NCI-H1694 (cell line): ENCODE data around the gene IL1A.

Source experiments
- DNase-seq: peaks from one replicate; lab custom pipeline; 2025; lab: John Stamatoyannopoulos, UW

The IL1A gene

DNA sequence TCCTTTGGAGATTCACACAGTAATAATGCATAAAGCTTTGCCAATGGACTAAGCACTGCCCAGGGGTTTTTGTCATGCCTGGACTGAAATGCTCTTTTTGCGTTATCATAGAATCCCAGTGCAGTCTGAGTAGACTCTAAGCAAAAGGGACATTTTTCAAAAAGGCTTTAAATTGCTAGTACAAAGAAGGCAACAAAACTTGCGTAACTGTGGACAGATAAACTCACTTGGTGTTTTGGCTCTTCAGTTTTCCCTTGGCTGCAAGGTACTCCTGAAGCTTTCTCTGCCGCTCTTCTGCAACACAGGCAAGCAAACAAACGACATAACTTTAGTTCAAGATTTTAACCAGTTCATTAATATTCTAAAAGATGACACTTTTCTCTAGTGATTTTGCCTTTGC is 22.0 kb downstream of the IL1A start:
- no peak for DNase-seq

DNA sequence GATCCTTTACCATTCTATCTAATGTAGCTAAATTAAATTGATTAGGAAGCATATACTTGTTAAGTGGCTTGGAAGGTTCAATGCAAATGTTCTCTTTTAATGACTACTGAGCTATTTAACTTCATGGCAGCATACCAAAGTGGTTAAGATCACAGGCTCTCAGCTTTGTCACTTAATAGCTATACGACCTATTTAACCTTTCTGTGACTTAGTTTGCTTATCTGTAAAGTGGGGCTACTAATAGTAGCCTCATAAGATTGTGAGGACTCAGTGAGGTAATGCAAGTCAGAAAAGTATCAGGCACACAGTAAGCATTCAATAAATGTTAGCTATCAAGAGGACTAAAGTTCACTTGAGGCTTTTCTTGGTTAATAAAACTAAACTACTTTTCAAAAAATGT is 24.1 kb downstream of the IL1A start:
- DNase-seq, result no peak

DNA sequence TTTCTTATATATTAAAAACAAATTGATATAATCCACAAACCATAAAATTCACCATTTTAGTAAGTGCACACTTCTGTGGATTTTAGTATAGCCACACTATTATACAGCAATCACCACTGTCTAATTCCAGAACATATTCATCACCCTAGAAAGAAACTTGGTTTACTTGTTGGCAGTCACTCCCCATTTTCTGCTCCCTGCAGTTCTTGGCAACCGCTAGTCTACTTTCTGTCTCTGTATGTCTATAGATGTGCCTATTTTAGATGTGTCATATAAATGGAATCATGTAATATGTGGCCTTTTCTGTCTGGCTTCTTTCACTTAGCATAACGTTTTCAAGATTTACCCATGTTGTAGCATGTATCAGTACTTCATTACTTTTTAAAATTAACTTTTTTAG is 25.6 kb downstream of the IL1A start:
- DNase-seq, result no peak

DNA sequence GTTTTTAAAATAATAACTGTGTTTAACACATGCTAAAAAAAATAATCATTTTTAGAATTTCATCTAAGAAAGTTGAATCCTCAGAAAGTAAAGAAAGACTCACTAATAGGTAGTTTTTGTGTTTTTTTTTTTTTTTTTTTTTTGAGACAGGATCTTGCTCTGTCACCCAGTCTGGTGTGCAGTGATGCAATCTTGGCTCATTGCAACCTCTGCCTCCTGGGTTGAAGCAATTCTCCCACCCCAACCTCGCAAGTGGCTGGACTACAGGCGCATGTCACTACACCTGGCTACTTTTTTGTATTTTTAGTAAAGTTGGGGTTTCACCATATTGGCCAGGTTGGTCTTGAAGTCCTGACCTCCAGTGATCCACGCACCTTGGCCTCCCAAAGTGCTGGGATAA is 27.0 kb downstream of the IL1A start:
- DNase-seq, result no peak

DNA sequence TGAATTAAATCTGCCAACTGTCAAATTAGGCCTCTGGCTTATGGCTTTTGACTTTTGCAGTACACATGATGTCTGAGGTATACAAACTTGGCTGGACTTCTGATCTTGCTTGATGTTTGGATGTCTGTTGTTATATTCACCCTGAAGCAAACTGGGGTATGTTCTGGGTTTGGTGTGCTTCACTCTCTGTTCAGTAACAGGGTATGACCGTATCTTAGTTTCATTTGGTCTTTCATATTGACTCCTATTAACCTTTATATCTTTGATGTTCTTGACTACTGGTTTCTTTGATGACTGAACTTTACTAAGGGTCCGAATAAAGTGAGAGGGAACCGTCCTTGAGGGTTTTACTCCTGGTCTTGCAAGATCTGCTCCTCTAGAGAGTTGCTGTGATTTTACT is 28.1 kb downstream of the IL1A start:
- no peak for DNase-seq

DNA sequence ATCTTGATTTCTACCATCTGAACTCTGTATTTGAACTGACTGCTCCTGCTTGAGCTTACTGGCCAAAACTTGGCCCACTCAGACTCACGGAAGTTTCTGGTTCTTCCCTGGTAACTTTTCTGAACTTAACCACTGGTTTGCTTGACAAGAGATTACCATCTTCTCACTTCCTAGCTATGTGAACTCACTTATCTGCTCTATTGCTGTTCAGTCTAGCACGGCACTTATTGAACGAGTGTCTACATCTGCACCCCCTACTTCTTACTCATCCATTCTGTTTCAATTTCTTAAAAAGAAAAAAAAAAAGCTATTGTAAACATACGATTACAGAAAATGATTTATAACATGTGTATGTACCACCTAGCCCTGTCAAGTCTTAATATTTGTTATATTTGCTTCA is 28.8 kb downstream of the IL1A start:
- DNase-seq, result no peak

DNA sequence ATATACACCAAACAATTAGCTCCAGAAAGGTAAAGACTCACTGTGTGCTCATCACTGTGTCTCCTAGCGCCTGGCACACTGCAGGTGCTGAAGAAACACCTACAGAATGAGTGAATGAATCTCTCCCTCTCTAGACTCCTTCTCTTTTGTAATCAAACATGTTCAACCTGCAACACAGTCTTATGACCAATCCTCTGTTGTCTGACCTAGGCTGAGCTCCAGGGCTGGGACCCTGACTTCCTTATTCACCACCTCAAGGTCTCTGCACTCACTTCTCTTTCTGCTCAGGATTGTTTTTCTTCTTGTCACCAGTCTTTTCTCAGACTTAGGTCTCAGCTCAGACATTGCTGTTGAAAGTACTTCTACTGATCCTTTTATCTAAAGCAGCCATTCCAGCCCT is 29.7 kb downstream of the IL1A start:
- no peak for DNase-seq

DNA sequence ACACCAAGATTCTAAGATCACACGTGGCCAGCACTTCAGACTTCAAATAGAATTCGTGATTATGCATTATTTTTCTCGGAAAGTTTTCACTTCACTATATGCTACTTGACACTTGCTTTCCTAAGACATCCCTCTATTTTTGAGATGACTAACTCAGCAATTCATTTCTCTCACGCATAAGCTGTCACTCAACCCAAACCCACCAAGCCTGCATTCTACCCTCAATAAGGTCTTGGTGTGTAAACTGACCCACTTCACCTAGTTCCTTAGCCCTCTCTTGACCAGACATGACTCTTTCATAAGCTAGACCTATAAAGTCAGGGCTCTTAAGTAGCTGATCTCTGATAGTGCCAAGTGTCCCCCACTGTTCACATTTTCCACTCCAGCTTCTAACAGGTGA is 31.6 kb downstream of the IL1A start:
- no peak for DNase-seq

DNA sequence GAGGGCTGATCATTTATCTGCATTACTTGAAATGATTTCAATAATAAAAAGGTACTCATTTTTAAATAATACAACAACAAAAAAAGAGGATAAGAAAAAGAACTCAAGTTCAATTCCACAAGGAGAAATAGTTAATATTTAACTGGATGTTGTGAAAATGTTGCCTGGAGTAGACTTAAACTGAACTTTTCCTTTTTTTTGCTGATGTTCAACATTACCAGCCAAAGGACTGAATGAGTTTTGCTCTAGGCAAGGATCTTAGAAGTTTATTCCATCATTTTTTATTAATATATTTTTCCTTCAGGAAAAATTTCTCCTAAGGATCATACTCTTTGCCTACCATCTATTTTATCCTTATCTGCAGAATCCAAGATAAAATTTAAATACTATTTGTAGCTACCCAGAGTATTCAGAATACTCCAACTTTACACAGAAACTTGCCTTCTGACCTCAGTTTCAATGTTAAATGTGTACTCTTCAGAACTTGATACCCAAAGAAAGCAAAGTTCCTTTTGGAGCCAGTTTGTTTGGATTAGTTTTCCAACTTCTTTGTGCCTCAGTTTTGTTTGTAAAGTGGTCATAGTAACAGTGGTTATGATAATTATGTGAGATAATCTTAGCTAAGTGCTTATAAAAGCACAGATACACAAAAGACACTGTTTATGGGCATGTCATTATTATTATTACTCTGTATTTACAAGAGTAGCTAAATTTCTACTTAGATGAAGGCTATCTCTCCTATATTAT is 32.7 kb downstream of the IL1A start:
- DNase-seq, result no peak

DNA sequence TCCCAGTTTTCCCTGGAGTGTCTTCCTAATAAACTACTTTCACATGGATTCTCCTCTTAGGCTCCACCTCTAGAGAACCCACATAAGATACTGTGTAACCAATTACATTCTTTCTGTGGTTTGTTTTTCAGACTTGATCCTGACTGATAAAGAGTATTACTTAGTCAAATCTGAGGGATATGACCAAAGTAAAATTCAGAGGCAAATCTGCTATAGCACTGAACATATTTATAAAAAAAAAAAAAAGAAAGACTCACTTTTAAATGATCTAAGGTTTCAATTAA is 33.8 kb downstream of the IL1A start:
- DNase-seq, result no peak

DNA sequence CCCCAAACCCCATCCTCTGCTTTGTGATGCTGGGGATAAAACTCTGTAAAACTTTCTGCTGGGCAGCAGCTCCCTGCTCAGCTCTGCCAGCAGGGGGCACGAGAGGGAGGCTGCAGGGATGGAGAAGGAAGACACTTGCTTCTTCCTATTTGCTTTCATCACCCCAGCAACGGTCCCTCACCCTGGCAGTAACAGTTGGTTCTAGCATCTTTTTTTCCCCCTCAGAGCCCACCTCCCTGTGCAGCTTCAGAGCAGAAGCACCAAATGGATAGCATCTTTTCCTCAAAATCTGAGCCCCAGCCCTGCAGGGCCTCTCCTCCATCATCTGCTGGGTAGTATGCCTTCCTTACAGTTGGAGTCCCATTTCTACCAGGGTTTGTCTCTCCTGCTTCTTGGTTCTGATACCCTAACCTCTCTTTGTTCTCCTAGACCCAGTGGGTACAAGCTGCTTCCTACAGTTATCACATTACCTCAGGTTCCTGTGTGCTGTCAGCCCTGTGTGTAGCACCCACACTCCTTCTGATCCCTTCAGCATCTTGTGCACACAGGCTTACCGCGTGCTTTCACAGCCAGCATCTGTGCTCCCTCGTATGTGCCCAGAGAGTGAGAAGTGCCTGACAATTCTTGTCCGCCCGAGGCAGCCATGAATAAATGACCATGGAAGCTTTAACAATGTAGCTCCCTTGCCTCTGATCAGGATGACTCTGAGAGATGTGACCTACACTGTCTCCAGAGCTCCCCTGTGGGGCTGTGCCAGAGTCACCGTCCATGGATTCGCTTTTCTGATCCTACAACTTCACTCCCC is 34.3 kb downstream of the IL1A start:
- DNase-seq, result peak; percentile 48

DNA sequence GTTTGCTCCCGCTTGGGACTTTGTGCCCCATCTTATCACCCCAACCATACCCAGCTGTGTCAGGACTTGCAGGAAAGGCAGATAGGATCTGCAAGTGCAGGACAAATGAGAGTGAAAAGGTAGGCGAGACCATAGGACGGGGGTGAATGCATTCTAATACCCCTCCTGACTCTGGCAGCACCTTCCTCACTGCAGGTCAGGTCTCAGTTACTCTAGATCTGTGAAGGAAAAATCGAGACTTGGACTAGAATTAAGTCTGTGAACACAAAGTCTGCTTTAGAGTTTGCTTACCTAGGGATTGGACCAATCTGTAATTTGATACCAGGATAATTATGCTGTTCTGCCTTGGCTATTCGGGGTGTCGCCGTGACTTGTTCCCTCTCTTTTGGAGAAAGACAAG is 43.8 kb downstream of the IL1A start:
- no peak for DNase-seq

DNA sequence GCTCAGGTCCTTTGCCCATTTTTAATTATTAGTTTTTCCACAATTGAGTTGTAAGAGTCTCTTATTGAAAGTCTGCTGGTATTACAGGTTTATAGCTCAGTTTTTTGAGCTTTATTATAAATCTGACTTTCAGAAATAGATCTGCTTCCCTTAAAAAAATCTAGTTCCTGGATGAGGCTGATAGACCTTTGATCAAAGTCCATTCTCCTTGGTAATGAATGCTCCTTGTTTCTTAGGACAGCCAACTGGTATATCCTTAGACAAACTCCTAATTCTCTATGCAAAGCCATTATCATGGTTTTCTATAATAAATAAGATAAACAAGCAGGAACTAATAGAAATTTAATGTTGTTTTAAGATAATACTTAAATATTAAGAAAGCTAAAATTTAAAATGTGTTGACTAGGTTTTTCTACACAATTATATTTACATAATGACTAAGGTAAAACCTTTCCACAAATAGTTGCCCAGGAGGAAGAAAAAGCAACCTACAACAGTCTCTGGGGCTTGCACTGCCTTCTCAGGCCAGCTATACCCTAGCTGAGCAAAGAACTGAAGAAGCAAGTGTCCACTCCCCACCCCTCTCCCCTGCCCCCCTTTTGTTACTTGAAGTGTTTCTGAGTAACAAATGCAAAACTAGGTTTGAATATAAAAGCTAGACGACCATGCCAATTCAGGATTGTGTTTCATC is 46.6 kb downstream of the IL1A start:
- DNase-seq, result no peak

DNA sequence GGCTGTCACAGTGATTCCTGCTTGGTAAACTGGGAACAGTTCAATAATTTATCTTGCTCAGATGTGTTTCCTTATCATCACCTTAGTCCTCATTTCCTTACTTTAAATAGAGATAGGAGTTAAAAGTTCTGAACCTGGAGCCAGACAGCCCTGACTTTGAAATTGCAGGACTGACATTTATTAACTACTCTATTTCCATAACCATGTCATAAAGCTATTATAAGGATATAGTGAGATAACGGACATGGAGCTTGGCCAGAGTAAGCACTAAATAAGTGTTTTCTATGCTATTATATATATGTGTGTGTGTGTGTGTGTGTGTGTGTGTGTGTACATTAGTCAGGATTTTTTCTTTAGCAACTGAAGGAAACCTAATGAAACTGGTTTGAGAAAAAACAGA is 50.4 kb downstream of the IL1A start:
- no peak for DNase-seq

DNA sequence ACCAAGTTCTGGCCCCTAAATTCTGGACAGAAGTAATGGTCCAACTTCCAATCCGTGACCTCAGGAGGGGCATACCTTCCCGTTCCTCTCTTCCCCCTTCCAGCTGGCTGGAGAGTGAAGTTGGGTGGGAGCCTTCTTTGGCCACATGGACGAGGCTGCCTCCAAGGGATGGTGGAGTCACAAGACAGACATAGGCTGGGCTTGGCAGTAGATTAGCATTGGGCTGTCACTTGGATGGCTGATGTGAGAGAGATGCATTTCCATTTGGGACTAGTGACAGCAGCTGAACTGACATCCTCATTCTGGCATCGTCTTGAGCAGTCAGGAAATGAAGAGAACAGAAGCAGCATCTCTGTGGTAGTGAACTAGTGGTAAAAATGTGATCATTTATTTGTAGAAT is 50.8 kb downstream of the IL1A start:
- DNase-seq, result no peak

DNA sequence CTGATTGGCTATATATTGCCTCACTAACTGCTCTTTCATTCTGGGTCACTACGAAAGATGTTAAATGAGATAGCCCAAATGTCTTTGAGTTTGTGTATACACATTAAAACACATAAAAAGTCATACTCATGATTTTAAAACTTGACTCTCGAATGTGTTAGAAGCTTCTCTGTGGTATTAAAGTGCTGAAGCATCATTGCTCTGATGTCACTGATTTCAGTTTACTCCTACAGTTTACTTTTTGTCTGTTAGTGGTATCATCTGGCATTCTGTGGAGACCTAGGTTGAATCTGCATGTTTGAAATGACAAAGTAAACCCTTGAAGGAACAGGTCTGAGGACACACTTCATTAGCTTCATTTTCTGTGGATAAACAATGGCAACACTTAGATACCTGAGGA is 52.8 kb downstream of the IL1A start:
- DNase-seq, result no peak

DNA sequence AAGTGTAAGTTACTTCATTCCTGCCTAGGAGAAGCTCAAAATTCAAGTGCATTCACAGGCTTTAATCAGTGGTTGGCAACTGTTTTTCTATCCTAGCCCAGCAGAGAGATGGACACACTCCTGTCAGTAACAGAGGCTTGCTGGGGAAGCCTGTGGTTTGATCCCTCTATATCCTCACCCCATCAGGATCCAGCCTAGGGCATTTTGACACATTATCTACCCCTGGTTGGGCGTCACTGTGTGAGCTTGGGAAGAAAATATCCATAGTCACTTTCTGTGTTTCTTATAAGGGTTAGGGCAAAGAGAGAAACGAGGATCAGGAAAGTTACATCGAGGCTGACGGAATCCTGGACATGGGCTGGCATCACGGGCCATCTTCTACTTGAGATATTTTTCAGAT is 53.5 kb downstream of the IL1A start:
- no peak for DNase-seq

DNA sequence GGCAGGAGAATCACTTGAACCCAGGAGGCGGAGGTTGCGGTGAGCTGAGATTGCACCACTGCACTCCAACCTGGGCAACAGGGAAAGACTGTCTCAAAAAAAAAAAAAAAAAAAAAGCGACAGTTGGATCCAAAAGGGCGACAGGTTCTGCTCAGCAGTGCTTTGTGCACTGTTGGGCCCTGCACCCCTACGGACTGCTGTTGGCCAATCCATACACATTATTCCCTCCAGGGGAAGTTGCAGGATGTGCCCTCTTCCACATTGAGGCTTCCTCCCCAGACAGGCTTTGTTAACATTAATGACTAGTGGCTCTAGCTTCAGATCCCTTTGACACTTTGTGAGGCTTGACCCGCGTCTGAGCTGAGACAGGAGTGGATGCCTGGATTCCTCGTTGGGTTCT is 54.1 kb downstream of the IL1A start:
- no peak for DNase-seq

DNA sequence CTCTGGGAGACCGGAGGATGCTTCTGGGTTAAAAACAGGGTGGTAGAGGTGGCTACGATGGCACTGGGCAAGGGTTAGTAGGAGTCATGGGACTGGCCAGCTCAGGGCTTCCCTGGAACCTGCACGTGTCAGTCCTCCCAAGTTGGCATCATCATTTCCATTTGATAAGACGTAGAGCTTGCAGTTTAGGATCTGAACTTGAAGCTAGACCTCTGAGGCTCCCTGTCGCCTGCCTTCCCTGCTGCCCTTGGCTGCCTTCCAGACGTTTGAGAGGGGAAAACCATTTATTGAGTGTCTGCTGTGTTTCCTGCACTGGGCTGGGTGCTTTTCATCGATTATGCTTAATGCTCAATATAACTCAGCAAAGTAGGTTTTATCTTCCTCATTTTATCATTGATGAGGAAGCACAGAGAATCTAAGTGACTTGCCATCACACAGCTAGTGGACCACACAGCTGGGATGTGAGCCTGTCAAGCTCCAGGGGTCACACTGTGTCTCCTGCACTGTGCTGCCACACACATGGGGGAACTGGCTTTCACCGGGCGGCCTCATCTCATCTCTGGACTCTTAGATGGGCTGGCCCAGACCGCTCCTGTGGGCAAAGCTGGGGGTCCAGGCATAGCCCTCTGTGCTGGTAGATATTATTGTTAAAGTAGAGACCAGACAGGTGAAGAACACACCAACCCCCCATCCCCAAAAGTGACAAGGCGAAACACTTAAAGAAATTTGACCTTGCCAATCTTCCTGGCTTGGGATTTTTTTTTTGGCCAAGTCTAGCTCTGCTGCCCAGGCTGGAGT is 55.7 kb downstream of the IL1A start:
- DNase-seq, result no peak

DNA sequence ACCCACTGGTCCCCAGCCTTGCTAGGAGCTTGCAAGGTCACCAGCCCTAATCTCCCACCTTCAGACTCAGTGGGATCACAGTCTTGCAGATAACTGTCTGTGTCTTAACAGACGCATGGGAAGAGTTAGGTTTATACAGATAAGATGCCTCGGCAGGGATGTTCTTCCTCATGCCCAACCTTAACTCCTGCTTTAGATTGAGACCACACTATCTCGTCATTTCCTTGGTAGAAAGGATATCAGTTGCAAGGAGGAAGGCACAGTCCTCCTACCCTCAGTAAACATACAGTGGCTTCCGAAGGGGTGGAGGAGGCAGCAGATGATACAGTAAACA is 56.3 kb downstream of the IL1A start:
- no peak for DNase-seq

DNA sequence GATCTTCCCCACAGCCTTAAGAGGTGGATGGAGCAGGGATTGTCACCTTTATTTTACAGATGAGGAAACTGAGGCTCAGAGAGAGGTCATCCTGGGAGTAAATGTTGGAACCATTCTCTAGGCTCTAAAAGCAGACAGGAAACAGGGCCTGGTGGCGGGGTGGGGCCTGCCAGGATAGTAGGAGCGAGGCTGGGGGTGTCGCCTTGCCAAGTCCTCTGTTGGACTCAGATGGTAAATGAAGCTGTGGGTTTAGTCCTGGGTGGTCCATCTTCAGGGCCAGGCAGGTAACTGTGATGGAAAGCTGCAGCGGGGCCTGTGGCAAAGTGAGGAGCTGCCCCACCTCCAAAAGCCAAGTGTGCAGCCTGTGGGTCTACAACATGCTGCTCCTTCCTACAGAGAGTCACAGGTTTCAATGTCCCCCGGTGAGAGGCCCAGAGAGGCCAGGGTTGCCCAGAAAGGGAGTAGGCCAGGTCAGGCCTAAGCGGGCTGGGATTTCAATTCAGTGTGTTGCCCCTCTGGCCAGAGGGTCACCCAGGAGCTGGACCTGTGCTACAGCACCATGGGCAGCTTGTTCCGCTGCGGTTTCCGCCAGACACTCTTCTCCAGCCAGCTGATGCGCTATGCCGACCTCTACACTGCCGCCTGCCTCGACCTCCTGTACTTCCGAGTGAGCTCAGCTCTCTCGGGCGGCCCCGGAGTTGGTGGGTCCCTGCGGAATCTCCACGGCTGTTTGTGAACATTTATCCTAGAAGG is 56.8 kb downstream of the IL1A start:
- DNase-seq, result no peak
